CD14-positive monocyte (primary cell): Measurements from ENCODE around the gene CAPZA1. TPM values are rescaled to one million over a fixed set of nuclear protein-coding genes. Genes with fewer than 3 reads are reported as not detected.

Source experiments
- DNase-seq, 3 donors: peaks; one replicate each; pipeline ENCODE4 v3.0.0-alpha.2; 2011 to 2022
- H2AFZ ChIP-seq: 2 replicates; pipeline ENCODE4 v1.6.0; 2012; ENCODE audit warnings: mild to moderate bottlenecking, low read depth, low read length, inconsistent platforms; ENCODE audit not compliant: insufficient read depth, poor library complexity, severe bottlenecking
- H3K27ac ChIP-seq, 2 donors: 1 replicate in 1 of 2; 2 replicates in 1 of 2; pipeline ENCODE4 v1.5.1; 2012 to 2013; ENCODE audit warnings: low read length in 2 of 2, control low read depth in 1 of 2, inconsistent platforms in 1 of 2, low read depth in 1 of 2, mild to moderate bottlenecking in 1 of 2
- H3K27me3 ChIP-seq, 2 donors: one replicate each; pipeline versions ENCODE4 v1.6.0 to v1.6.1; 2011 to 2013; ENCODE audit warnings: low read length in 2 of 2; ENCODE audit not compliant: control insufficient read depth in 2 of 2, insufficient read depth in 2 of 2
- H3K36me3 ChIP-seq, 2 donors: replicated peaks in 1 of 2; 1 replicate in 1 of 2; 2 replicates in 1 of 2; pipeline versions ENCODE4 v1.5.1 to v1.6.1; 2012 to 2013; ENCODE audit warnings: low read length in 2 of 2, control low read depth in 1 of 2, inconsistent platforms in 1 of 2, mild to moderate bottlenecking in 1 of 2; ENCODE audit not compliant: insufficient read depth in 2 of 2, control insufficient read depth in 1 of 2
- H3K4me1 ChIP-seq, 2 donors: 1 replicate in 1 of 2; 2 replicates in 1 of 2; pipeline versions ENCODE4 v1.5.1 to v1.6.1; 2012 to 2013; ENCODE audit warnings: low read length in 2 of 2, control low read depth in 1 of 2, inconsistent platforms in 1 of 2, mild to moderate bottlenecking in 1 of 2, moderate library complexity in 1 of 2; ENCODE audit not compliant: insufficient read depth in 2 of 2, control insufficient read depth in 1 of 2
- H3K4me2 ChIP-seq: replicated peaks from 2 replicates; pipeline ENCODE3; 2012; ENCODE audit warnings: low read length, moderate library complexity, mild to moderate bottlenecking; ENCODE audit not compliant: poor library complexity, severe bottlenecking; ENCODE audit errors: extremely low read depth
- H3K4me3 ChIP-seq, 3 experiments: fragments of 200-600 bp in 1 of 3; sonication (generic) in 1 of 3; replicated peaks in 1 of 3; 1 replicate in 2 of 3; 2 replicates in 1 of 3; pipeline ENCODE4 v1.5.1; 2011 to 2013; ENCODE audit warnings: low read length in 3 of 3, mild to moderate bottlenecking in 3 of 3, control low read depth in 2 of 3, low read depth in 2 of 3, inconsistent platforms in 1 of 3, moderate library complexity in 1 of 3
- H3K79me2 ChIP-seq: 2 replicates; pipeline ENCODE4 v1.6.0; 2012; ENCODE audit warnings: mild to moderate bottlenecking, control low read depth, inconsistent platforms, low read length, moderate library complexity; ENCODE audit not compliant: insufficient read depth
- H3K9ac ChIP-seq: 2 replicates; pipeline ENCODE4 v1.6.0; 2017; ENCODE audit warnings: low read length, mild to moderate bottlenecking; ENCODE audit not compliant: insufficient read depth, poor library complexity, severe bottlenecking
- H3K9me3 ChIP-seq, 2 donors: replicated peaks in 1 of 2; 1 replicate in 1 of 2; 2 replicates in 1 of 2; pipeline versions ENCODE4 v1.5.1 to v1.6.1; 2012 to 2013; ENCODE audit warnings: low read length in 2 of 2, control low read depth in 1 of 2; ENCODE audit not compliant: control insufficient read depth in 1 of 2, insufficient read depth in 1 of 2
- H4K20me1 ChIP-seq: 2 replicates; pipeline ENCODE4 v1.6.0; 2012; ENCODE audit warnings: mild to moderate bottlenecking, low read length, control low read depth, moderate library complexity; ENCODE audit not compliant: insufficient read depth
- H3K27ac Mint-ChIP-seq, 7 donors: one replicate each; pipeline ENCODE4 v1.8.0; 2020; ENCODE audit warnings: mild to moderate bottlenecking in 7 of 7, mixed read lengths in 7 of 7, moderate library complexity in 6 of 7, inconsistent platforms in 2 of 7
- H3K27me3 Mint-ChIP-seq, 3 donors: one replicate each; pipeline ENCODE4 v1.8.0; 2021 to 2022; ENCODE audit warnings: low read depth in 3 of 3, mild to moderate bottlenecking in 3 of 3, mixed read lengths in 3 of 3, moderate library complexity in 3 of 3, inconsistent platforms in 1 of 3
- H3K36me3 Mint-ChIP-seq, 2 donors: one replicate each; pipeline ENCODE4 v1.8.0; 2020; ENCODE audit warnings: mixed read lengths in 2 of 2, inconsistent platforms in 1 of 2, mild to moderate bottlenecking in 1 of 2
- H3K4me1 Mint-ChIP-seq: one replicate; pipeline ENCODE4 v1.8.0; 2020; ENCODE audit warnings: mild to moderate bottlenecking, mixed read lengths
- H3K4me3 Mint-ChIP-seq, 2 donors: one replicate each; pipeline ENCODE4 v1.8.0; 2020; ENCODE audit warnings: mild to moderate bottlenecking in 2 of 2, mixed read lengths in 2 of 2, moderate library complexity in 1 of 2
- H3K9me3 Mint-ChIP-seq, 7 donors: one replicate each; pipeline ENCODE4 v1.8.0; 2020 to 2022; ENCODE audit warnings: mixed read lengths in 7 of 7, mild to moderate bottlenecking in 6 of 7, moderate library complexity in 6 of 7, inconsistent platforms in 2 of 7
- WGBS: methylation state at CpG from one replicate; pipeline ENCODE4 v1.1.5; 2013; ENCODE audit warnings: missing lambda C conversion rate; ENCODE audit not compliant: insufficient coverage; 5-methylcytosine and 5-hydroxymethylcytosine counted together
- intact Hi-C, 2 donors: fragments of 100-400 bp; cut with micrococcal nuclease; formaldehyde crosslinking; loops; one replicate each; pipeline versions ENCODE4 v1.15.0 to v1.15.1; 2023
- polyA plus RNA-seq, 3 donors: library from polyadenylated mRNA; depleted of rRNA in 1 of 3; unstranded in 2 of 3; stranded (reverse) in 1 of 3; fragments of 300-500 nt in 2 of 3; fragments of >200 nt in 1 of 3; fragmentation: Illumina TruSeq in 2 of 3; gene quantifications; 1 replicate in 2 of 3; 2 replicates in 1 of 3; pipeline ENCODE4 v1.2.3, GENCODE V29; 2012 to 2021
- TF ChIP-seq, protein P1 (sequence below): fragments of 200-600 bp; IDR thresholded peaks from one replicate; pipeline ENCODE4 v1.8.0; 2022; ENCODE audit warnings: antibody characterized with exemption, mild to moderate bottlenecking

The CAPZA1 gene
- polyA plus RNA-seq, 3 donors: 93.4 to 357 (median 339) TPM

DNA sequence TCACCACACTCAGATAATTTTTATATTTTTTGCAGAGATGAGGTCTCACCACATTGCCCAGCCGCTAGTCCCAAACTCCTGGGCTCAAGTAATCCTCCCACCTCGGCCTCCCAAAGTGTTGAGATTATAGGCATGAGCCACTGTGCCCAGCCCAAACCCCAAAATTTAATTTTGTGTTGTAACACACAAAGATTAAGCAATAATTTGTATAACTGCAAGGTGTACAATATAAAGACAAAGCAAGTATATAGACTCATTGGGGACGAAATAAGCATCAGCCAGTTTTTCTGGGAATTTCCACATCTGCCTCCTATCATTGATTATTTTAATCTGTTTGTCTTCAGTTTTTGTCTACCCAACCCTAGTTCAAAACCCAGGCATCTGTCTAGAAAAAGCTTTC lies 43.4 kb upstream of the CAPZA1 start:
- Mint-ChIP-seq H3K4me1 (no peaks in the 10 kb centered on the region), H3K27ac (peak overlapping the region in 1 of 7 donors; percentile 3), H3K4me3 (no peak overlapping the region), H3K9me3 (peaks cover 0 to 4% (median 0%) of the 10 kb centered on the region in 7 donors), H3K36me3 (peaks cover 34 to 64% of the 10 kb centered on the region in 2 donors), H3K27me3 (no peaks in the 10 kb centered on the region)
- no peak overlapping the region for H3K4me3 ChIP-seq
- H3K27ac ChIP-seq: no peak overlapping the region
- H3K9me3 ChIP-seq: no peaks in the 10 kb centered on the region
- no peak overlapping the region for H3K9ac ChIP-seq
- WGBS: no CpG with 5 or more reads among the region's 3 CpGs
- no peak for DNase-seq
- H3K4me2 ChIP-seq: no peak overlapping the region
- no peaks in the 10 kb centered on the region for H3K79me2 ChIP-seq
- no peaks in the 10 kb centered on the region for H3K4me1 ChIP-seq
- H3K27me3 ChIP-seq: no peaks in the 10 kb centered on the region
- TF ChIP-seq, protein P1, sequence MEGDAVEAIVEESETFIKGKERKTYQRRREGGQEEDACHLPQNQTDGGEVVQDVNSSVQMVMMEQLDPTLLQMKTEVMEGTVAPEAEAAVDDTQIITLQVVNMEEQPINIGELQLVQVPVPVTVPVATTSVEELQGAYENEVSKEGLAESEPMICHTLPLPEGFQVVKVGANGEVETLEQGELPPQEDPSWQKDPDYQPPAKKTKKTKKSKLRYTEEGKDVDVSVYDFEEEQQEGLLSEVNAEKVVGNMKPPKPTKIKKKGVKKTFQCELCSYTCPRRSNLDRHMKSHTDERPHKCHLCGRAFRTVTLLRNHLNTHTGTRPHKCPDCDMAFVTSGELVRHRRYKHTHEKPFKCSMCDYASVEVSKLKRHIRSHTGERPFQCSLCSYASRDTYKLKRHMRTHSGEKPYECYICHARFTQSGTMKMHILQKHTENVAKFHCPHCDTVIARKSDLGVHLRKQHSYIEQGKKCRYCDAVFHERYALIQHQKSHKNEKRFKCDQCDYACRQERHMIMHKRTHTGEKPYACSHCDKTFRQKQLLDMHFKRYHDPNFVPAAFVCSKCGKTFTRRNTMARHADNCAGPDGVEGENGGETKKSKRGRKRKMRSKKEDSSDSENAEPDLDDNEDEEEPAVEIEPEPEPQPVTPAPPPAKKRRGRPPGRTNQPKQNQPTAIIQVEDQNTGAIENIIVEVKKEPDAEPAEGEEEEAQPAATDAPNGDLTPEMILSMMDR: no peak
- intact Hi-C loops: no loop called here
- peaks cover 17 to 50% of the 10 kb centered on the region in 2 donors for H3K36me3 ChIP-seq
- no peak overlapping the region for H2AFZ ChIP-seq
- no peaks in the 10 kb centered on the region for H4K20me1 ChIP-seq

DNA sequence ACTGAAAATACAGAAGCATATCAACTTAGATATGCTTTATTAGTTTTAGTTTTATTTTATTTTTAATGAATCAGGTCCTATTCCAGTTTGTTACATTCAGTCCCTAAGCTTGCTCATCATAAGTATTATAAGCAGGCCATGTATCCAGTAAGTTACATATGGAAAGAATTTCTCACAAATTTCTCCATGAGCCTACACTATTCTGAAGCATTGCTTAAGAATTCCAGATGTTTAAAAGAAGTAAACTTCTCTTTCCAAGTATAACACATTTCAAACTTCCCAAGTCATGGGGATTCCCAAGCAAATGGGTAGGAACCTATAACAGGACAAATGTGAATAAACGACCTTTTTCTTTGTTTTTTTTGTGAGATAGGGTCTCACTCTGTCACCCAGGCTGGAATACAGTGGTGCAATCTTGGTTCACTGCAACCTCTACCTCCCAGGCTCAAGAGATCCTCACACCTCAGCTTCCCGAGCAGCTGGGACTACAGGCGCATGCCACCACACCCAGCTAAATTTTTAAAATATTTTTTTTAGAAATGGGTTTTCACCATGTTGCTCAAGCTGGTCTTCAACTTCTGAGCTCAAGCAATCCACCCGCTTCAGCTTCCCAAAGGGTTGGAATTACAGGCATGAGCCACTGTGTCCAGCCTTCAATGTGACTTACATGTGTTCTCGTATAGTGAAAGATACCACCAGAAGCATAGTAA lies 39.7 kb upstream of the CAPZA1 start:
- H2AFZ ChIP-seq: no peak overlapping the region
- H3K27me3 ChIP-seq: no peaks in the 10 kb centered on the region
- no peak overlapping the region for H3K9ac ChIP-seq
- Mint-ChIP-seq H3K27ac (peak overlapping the region in 1 of 7 donors; percentile 25), H3K9me3 (peaks cover 0 to 2% (median 0%) of the 10 kb centered on the region in 7 donors), H3K4me3 (no peak overlapping the region), H3K4me1 (no peaks in the 10 kb centered on the region), H3K36me3 (peaks cover 32 to 48% of the 10 kb centered on the region in 2 donors), H3K27me3 (no peaks in the 10 kb centered on the region)
- no peaks in the 10 kb centered on the region for H4K20me1 ChIP-seq
- H3K4me1 ChIP-seq: no peaks in the 10 kb centered on the region
- no peak overlapping the region for H3K4me3 ChIP-seq
- no peak overlapping the region for H3K4me2 ChIP-seq
- TF ChIP-seq, protein P1: no peak
- DNase-seq: no peak
- 100% methylated on average over 1 of the region's 5 CpGs for WGBS
- intact Hi-C loops: no loop called here
- H3K36me3 ChIP-seq: peaks cover 12 to 64% of the 10 kb centered on the region in 2 donors
- no peak overlapping the region for H3K27ac ChIP-seq
- no peaks in the 10 kb centered on the region for H3K9me3 ChIP-seq
- no peaks in the 10 kb centered on the region for H3K79me2 ChIP-seq
